Measurements from ENCODE around the gene CYP26B1. TPM values are rescaled to one million over a fixed set of nuclear protein-coding genes. Genes with fewer than 3 reads are reported as not detected.

Gene CYP26B1
- total and polyA plus RNA-seq, 2 of the 8 experiments (the other 6 are each of a cell fraction or from before 2014, with no cell fraction given) = 0.06 to 0.69 TPM

GRCh38 chr2:72142570-72143440 is 4.9 kb downstream of the CYP26B1 start (continued):
- TF ChIP-seq, protein P1, sequence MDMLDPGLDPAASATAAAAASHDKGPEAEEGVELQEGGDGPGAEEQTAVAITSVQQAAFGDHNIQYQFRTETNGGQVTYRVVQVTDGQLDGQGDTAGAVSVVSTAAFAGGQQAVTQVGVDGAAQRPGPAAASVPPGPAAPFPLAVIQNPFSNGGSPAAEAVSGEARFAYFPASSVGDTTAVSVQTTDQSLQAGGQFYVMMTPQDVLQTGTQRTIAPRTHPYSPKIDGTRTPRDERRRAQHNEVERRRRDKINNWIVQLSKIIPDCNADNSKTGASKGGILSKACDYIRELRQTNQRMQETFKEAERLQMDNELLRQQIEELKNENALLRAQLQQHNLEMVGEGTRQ (IDR thresholded peaks at IDR 0.05; ENCODE audit: low read length) = 0 out of 2 replicates have a peak, but pooled peaks have one; percentile 19
- no peak for TF ChIP-seq RBBP5 (IDR thresholded peaks at IDR 0.05; ENCODE audit: borderline replicate concordance, low read depth, low read length)

All from H1 (cell line).